HEK293 (cell line): Measurements from ENCODE around the gene CCDC144A.
"Not testable (repeated sequence)": the region's sequence is repeated elsewhere in the genome, so short reads cannot be mapped to it uniquely, and the experiment has no call there.

Experiments
- ATF2 ChIP-seq: fragments of 450-650 bp; formaldehyde crosslinking; IDR thresholded peaks from 2 replicates; pipeline ENCODE4 v1.5.1; 2016; ENCODE audit warnings: missing biosample characterization, missing genetic modification characterization, low read depth
- CTCF ChIP-seq: fragments of 450-650 bp; formaldehyde crosslinking; IDR thresholded peaks from 2 replicates; pipeline ENCODE4 v1.5.1; 2016; ENCODE audit warnings: missing biosample characterization, missing genetic modification characterization
- KLF7 ChIP-seq: fragments of 450-650 bp; formaldehyde crosslinking; IDR thresholded peaks from 2 replicates; pipeline ENCODE4 v1.5.1; 2016; ENCODE audit warnings: missing biosample characterization, missing genetic modification characterization, borderline replicate concordance
- REST ChIP-seq: fragments of 450-650 bp; formaldehyde crosslinking; IDR thresholded peaks from 2 replicates; pipeline ENCODE4 v1.5.1; 2016; ENCODE audit warnings: missing biosample characterization, missing genetic modification characterization
- YY1 ChIP-seq: fragments of 450-650 bp; formaldehyde crosslinking; IDR thresholded peaks from 2 replicates; pipeline ENCODE4 v1.5.1; 2018; ENCODE audit warnings: missing biosample characterization, missing genetic modification characterization
- ZBTB1 ChIP-seq: fragments of 450-650 bp; formaldehyde crosslinking; IDR thresholded peaks from 2 replicates; pipeline ENCODE4 v1.5.1; 2016; ENCODE audit warnings: missing biosample characterization, missing genetic modification characterization
- ZBTB8A ChIP-seq: fragments of 450-650 bp; formaldehyde crosslinking; IDR thresholded peaks from 2 replicates; pipeline ENCODE4 v1.5.1; 2016; ENCODE audit warnings: missing biosample characterization, missing genetic modification characterization
- ZNF114 ChIP-seq: fragments of 450-650 bp; formaldehyde crosslinking; IDR thresholded peaks from 2 replicates; pipeline ENCODE4 v1.5.0; 2017; ENCODE audit warnings: missing biosample characterization, missing genetic modification characterization
- ZNF274 ChIP-seq, 2 experiments: fragments of 200-500 bp in 1 of 2; fragments of 450-650 bp in 1 of 2; sonication (Bioruptor generic) in 1 of 2; formaldehyde crosslinking in 1 of 2; IDR thresholded peaks; 2 replicates each; pipeline versions ENCODE4 v1.5.1 to v1.6.1; 2014 to 2016; ENCODE audit warnings: borderline replicate concordance in 1 of 2, inconsistent platforms in 1 of 2, low read length in 1 of 2, missing biosample characterization in 1 of 2, missing genetic modification characterization in 1 of 2
- ZNF302 ChIP-seq: fragments of 450-650 bp; formaldehyde crosslinking; IDR thresholded peaks from 2 replicates; pipeline ENCODE4 v1.5.1; 2016; ENCODE audit warnings: missing biosample characterization, missing genetic modification characterization, low read depth
- ZNF561 ChIP-seq: fragments of 450-650 bp; IDR thresholded peaks from 2 replicates; pipeline ENCODE4 v1.5.1; 2018; ENCODE audit warnings: missing biosample characterization, missing genetic modification characterization, borderline replicate concordance
- TF ChIP-seq, protein P1 (sequence below): fragments of 450-650 bp; formaldehyde crosslinking; IDR thresholded peaks from 2 replicates; pipeline ENCODE4 v1.5.1; 2016; ENCODE audit warnings: missing biosample characterization, missing genetic modification characterization
- TF ChIP-seq, protein P2 (sequence below): fragments of 450-650 bp; formaldehyde crosslinking; IDR thresholded peaks from 2 replicates; pipeline ENCODE4 v1.5.0; 2017; ENCODE audit warnings: missing biosample characterization, missing genetic modification characterization, borderline replicate concordance
- TF ChIP-seq, protein P3 (sequence below): fragments of 450-650 bp; formaldehyde crosslinking; IDR thresholded peaks from 2 replicates; pipeline ENCODE4 v1.5.1; 2016; ENCODE audit warnings: missing biosample characterization, missing genetic modification characterization

- TF ChIP-seq CTCF (tag by site-specific recombination); ZNF302 (tag by site-specific recombination); ZNF561; ZNF114 (tag by site-specific recombination); ZBTB8A (tag by site-specific recombination); KLF7 (tag by site-specific recombination); ZBTB1; ZNF274 (IDR thresholded peaks at IDR 0.05; ENCODE audit: low read length); ZNF274 (tag by site-specific recombination; IDR thresholded peaks at IDR 0.05; ENCODE audit: borderline replicate concordance); YY1; ATF2 (tag by site-specific recombination); REST: not testable (repeated sequence)
- TF ChIP-seq, protein P1, sequence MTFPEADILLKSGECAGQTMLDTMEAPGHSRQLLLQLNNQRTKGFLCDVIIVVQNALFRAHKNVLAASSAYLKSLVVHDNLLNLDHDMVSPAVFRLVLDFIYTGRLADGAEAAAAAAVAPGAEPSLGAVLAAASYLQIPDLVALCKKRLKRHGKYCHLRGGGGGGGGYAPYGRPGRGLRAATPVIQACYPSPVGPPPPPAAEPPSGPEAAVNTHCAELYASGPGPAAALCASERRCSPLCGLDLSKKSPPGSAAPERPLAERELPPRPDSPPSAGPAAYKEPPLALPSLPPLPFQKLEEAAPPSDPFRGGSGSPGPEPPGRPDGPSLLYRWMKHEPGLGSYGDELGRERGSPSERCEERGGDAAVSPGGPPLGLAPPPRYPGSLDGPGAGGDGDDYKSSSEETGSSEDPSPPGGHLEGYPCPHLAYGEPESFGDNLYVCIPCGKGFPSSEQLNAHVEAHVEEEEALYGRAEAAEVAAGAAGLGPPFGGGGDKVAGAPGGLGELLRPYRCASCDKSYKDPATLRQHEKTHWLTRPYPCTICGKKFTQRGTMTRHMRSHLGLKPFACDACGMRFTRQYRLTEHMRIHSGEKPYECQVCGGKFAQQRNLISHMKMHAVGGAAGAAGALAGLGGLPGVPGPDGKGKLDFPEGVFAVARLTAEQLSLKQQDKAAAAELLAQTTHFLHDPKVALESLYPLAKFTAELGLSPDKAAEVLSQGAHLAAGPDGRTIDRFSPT: not testable (repeated sequence)
- TF ChIP-seq, protein P2, sequence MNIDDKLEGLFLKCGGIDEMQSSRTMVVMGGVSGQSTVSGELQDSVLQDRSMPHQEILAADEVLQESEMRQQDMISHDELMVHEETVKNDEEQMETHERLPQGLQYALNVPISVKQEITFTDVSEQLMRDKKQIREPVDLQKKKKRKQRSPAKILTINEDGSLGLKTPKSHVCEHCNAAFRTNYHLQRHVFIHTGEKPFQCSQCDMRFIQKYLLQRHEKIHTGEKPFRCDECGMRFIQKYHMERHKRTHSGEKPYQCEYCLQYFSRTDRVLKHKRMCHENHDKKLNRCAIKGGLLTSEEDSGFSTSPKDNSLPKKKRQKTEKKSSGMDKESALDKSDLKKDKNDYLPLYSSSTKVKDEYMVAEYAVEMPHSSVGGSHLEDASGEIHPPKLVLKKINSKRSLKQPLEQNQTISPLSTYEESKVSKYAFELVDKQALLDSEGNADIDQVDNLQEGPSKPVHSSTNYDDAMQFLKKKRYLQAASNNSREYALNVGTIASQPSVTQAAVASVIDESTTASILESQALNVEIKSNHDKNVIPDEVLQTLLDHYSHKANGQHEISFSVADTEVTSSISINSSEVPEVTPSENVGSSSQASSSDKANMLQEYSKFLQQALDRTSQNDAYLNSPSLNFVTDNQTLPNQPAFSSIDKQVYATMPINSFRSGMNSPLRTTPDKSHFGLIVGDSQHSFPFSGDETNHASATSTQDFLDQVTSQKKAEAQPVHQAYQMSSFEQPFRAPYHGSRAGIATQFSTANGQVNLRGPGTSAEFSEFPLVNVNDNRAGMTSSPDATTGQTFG (tag by site-specific recombination): not testable (repeated sequence)
- TF ChIP-seq, protein P3, sequence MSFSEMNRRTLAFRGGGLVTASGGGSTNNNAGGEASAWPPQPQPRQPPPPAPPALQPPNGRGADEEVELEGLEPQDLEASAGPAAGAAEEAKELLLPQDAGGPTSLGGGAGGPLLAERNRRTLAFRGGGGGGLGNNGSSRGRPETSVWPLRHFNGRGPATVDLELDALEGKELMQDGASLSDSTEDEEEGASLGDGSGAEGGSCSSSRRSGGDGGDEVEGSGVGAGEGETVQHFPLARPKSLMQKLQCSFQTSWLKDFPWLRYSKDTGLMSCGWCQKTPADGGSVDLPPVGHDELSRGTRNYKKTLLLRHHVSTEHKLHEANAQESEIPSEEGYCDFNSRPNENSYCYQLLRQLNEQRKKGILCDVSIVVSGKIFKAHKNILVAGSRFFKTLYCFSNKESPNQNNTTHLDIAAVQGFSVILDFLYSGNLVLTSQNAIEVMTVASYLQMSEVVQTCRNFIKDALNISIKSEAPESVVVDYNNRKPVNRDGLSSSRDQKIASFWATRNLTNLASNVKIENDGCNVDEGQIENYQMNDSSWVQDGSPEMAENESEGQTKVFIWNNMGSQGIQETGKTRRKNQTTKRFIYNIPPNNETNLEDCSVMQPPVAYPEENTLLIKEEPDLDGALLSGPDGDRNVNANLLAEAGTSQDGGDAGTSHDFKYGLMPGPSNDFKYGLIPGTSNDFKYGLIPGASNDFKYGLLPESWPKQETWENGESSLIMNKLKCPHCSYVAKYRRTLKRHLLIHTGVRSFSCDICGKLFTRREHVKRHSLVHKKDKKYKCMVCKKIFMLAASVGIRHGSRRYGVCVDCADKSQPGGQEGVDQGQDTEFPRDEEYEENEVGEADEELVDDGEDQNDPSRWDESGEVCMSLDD (tag by site-specific recombination): not testable (repeated sequence)
Measured at GRCh38 chr17:16804851-16805250, 114.8 kb downstream of the CCDC144A start.
